Measurements from ENCODE around the gene SPAG16. TPM values are rescaled to one million over a fixed set of nuclear protein-coding genes. Genes with fewer than 3 reads are reported as not detected.

Gene SPAG16
- total and polyA plus RNA-seq, 3 donors from 2014 or later = 69.7 to 111 (median 80.7) TPM

DNA sequence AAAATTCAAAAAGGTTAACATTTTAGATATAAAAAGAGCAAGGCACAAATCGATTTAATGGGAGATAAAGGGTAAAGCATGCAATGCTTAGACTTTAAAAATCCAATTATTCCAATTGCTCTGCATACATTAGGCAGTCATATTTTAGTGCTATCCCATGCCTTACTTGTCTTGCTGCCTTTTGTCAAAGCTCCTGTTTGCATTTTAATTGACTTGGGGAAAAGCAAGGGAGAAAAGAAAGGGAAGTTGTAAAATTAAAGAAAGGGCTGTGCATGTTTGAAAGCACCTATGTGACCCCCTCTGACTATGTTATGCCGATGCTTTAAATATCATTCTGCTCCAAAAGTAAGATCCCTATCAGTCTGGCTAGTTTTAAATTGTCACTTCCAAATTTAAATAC is 932.9 kb downstream of the SPAG16 start:
- Histone ChIP-seq H3K4me1 (no peaks in the 10 kb centered on the region), H3K9me3 (no peaks in the 10 kb centered on the region), H3K27me3 (no peaks in the 10 kb centered on the region), H3K4me3 (no peak overlapping the region), H3K27ac (no peak overlapping the region), H3K36me3 (ENCODE audit: low read depth, missing control alignments) (no peaks in the 10 kb centered on the region)
- intact Hi-C loops (cut with DNase I; ENCODE audit: low total_unique reads) = no loop called here
- no peak for TF ChIP-seq POLR2A (IDR thresholded peaks at IDR 0.05)
- TF ChIP-seq, protein P1, sequence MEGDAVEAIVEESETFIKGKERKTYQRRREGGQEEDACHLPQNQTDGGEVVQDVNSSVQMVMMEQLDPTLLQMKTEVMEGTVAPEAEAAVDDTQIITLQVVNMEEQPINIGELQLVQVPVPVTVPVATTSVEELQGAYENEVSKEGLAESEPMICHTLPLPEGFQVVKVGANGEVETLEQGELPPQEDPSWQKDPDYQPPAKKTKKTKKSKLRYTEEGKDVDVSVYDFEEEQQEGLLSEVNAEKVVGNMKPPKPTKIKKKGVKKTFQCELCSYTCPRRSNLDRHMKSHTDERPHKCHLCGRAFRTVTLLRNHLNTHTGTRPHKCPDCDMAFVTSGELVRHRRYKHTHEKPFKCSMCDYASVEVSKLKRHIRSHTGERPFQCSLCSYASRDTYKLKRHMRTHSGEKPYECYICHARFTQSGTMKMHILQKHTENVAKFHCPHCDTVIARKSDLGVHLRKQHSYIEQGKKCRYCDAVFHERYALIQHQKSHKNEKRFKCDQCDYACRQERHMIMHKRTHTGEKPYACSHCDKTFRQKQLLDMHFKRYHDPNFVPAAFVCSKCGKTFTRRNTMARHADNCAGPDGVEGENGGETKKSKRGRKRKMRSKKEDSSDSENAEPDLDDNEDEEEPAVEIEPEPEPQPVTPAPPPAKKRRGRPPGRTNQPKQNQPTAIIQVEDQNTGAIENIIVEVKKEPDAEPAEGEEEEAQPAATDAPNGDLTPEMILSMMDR (IDR thresholded peaks at IDR 0.05) = no peak
- DNase-seq = no peak
- WGBS, 2 donors = 54 to 77% methylated on average over 2 of the region's 2 CpGs

DNA sequence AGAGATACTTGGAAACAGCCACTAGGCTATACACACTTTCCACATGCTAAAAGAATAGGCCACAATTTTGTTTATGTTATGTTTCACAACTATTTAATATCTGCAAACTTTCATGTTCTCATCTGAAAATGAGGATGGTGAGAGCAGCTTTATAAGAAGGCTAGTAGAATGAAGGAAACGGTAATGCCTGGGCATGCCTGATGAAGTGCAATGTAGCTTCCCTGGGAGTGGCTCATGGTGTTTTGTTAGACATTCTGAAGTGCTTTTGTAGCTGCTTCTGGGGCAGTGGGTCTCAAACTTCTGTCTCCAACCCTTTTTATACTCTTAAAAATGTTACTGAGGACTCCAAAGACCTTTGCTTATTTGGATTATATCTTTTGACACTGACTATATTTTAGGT is 933.3 kb downstream of the SPAG16 start:
- DNase-seq = no peak
- intact Hi-C loops (cut with DNase I; ENCODE audit: low total_unique reads) = no loop called here

DNA sequence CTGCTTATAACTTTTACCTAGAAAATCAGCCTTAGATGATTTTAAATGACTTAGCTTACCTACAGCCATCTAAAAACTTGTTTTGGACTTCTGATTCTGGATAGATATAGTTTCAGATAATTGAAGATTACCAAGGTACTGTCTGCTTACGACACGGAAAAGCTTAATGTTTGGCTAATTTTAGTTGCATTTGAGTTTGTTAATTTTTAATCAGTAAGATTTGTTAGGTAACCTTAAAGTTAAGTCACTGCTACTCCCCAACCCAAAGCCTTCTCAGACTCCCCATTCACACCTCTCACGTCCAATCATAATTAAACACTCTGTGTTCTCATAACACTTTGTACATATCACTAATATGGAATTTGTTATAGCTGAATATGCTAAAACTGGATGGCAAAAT is 936.0 kb downstream of the SPAG16 start:
- TF ChIP-seq, protein P1 (IDR thresholded peaks at IDR 0.05) = no peak
- TF ChIP-seq POLR2A (IDR thresholded peaks at IDR 0.05) = no peak
- Histone ChIP-seq H3K27me3 (no peaks in the 10 kb centered on the region), H3K9me3 (no peaks in the 10 kb centered on the region), H3K4me1 (no peaks in the 10 kb centered on the region), H3K27ac (no peak overlapping the region), H3K36me3 (ENCODE audit: low read depth, missing control alignments) (no peaks in the 10 kb centered on the region), H3K4me3 (no peak overlapping the region)
- intact Hi-C loops (cut with DNase I; ENCODE audit: low total_unique reads) = no loop called here
- DNase-seq = no peak
- WGBS, 2 donors = 57 to 59% methylated on average over 3 of the region's 3 CpGs

More for the DNA sequence above, 933.3 kb downstream of the SPAG16 start:
- Histone ChIP-seq H3K4me1 (no peaks in the 10 kb centered on the region), H3K27ac (no peak overlapping the region), H3K9me3 (no peaks in the 10 kb centered on the region), H3K36me3 (ENCODE audit: low read depth, missing control alignments) (no peaks in the 10 kb centered on the region), H3K4me3 (no peak overlapping the region), H3K27me3 (no peaks in the 10 kb centered on the region)
- TF ChIP-seq POLR2A (IDR thresholded peaks at IDR 0.05) = no peak
- TF ChIP-seq, protein P1 (IDR thresholded peaks at IDR 0.05) = no peak
- WGBS, 2 donors = 61 to 65% methylated on average over 1 of the region's 1 CpG

DNA sequence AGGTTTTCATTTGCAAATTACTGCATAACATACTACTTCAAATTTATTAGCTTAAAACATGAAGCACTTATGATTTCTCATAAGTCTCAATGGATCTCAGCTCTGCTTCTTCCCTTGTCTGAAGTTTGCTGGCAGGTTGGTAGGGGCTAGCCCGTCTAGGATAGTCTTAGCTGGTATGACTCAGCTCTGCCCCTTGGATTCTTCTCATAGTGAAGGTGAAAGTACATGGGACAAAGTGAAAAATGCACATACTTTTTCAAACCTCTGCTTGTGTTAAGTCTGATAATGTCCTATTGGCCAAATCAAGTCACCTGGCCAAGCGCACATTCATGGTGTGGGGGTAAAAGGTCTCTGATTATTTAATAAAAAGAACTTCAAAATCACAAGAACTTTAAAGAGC is 941.8 kb downstream of the SPAG16 start:
- DNase-seq = no peak
- no peaks in the 10 kb centered on the region for H3K9me3 ChIP-seq
- 88 to 95% methylated on average over 2 of the region's 2 CpGs for WGBS, 2 donors
- H3K4me3 ChIP-seq = no peak overlapping the region
- H3K36me3 ChIP-seq (ENCODE audit: low read depth, missing control alignments) = no peaks in the 10 kb centered on the region
- no peak overlapping the region for H3K27ac ChIP-seq
- H3K27me3 ChIP-seq = no peaks in the 10 kb centered on the region
- TF ChIP-seq, protein P1 (IDR thresholded peaks at IDR 0.05) = no peak
- TF ChIP-seq POLR2A (IDR thresholded peaks at IDR 0.05) = no peak
- no peaks in the 10 kb centered on the region for H3K4me1 ChIP-seq
- intact Hi-C loops (cut with DNase I; ENCODE audit: low total_unique reads) = no loop called here

DNA sequence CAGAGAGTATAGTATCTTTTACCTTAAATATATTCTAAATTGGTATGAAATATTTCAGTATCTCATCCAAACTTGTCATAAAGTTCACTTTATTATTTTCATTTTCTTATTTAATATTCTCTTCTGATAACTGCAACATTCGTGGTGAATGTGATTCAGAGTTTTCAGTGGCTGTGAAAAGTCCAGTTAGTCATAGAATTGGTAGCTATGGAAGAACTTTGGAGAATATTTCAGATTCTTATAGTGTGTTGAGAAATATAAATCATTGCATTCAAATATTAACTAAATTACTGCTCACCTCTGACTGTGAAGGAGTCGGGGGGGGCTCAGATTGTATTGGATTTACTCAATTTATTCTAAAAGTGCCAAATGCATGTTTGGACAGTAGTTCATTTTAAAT is 948.0 kb downstream of the SPAG16 start:
- Histone ChIP-seq H3K36me3 (ENCODE audit: low read depth, missing control alignments) (no peaks in the 10 kb centered on the region), H3K4me3 (no peak overlapping the region), H3K9me3 (no peaks in the 10 kb centered on the region), H3K27me3 (no peaks in the 10 kb centered on the region), H3K27ac (no peak overlapping the region), H3K4me1 (no peaks in the 10 kb centered on the region)
- TF ChIP-seq POLR2A (IDR thresholded peaks at IDR 0.05) = no peak
- TF ChIP-seq, protein P1 (IDR thresholded peaks at IDR 0.05) = no peak
- WGBS, 2 donors = 77 to 80% methylated on average over 2 of the region's 2 CpGs
- no peak for DNase-seq
- intact Hi-C loops (cut with DNase I; ENCODE audit: low total_unique reads) = no loop called here

Data from testis (tissue), 3 donors.